ENCODE measurements around the gene ST3GAL3. TPM values are rescaled to one million over a fixed set of nuclear protein-coding genes. Genes with fewer than 3 reads are reported as not detected.

ST3GAL3 gene
- total and polyA plus RNA-seq, 2 of the 13 experiments (the other 11 are each of a cell fraction or from before 2014, with no cell fraction given), result 5.1 to 8.1 TPM

GRCh38 chr1:43706598-43707189 lies 642 bp upstream of the ST3GAL3 start (continued):
- no peak for TF ChIP-seq ZBTB40 (IDR thresholded peaks at IDR 0.05)
- no peak for TF ChIP-seq ZBTB40 (CRISPR knock-in tag; IDR thresholded peaks at IDR 0.05)
- TF ChIP-seq TBX3 (IDR thresholded peaks at IDR 0.05; ENCODE audit: borderline replicate concordance), result no peak
- no peak for TF ChIP-seq DMAP1 (CRISPR knock-in tag; IDR thresholded peaks at IDR 0.05)
- no peak for TF ChIP-seq IKZF4 (CRISPR knock-in tag; IDR thresholded peaks at IDR 0.05; ENCODE audit: borderline replicate concordance, low read depth, not compliant biosample characterization)
- TF ChIP-seq GABPB1 (CRISPR knock-in tag; IDR thresholded peaks at IDR 0.05), result no peak
- TF ChIP-seq ZUFSP (CRISPR knock-in tag; IDR thresholded peaks at IDR 0.05; ENCODE audit: borderline replicate concordance), result no peak

Measured in HepG2 (cell line).